HAP-1 (cell line): Measurements from ENCODE around the gene KCNMA1.
"Not testable (repeated sequence)": the region's sequence is repeated elsewhere in the genome, so short reads cannot be mapped to it uniquely, and the experiment has no call there.

Experiments
- DNase-seq, 2 experiments: peaks; one replicate each; pipeline ENCODE4 v3.0.0-alpha.2; 2016 to 2020; ENCODE audit warnings: low spot score in 2 of 2
- H3K27me3 ChIP-seq: fragments of 250-450 bp; sonication (Bioruptor Pico); 2 replicates; pipeline ENCODE4 v1.5.1; 2020; ENCODE audit warnings: low read depth, mild to moderate bottlenecking, moderate library complexity
- H3K36me3 ChIP-seq: fragments of 250-450 bp; sonication (Bioruptor Pico); replicated peaks from 2 replicates; pipeline ENCODE4 v1.5.1; 2020; ENCODE audit warnings: mild to moderate bottlenecking
- H3K4me1 ChIP-seq: fragments of 250-450 bp; sonication (Bioruptor Pico); 2 replicates; pipeline ENCODE4 v1.5.1; 2020; ENCODE audit warnings: mild to moderate bottlenecking
- H3K4me3 ChIP-seq: fragments of 250-450 bp; sonication (Bioruptor Pico); 2 replicates; pipeline ENCODE4 v1.5.1; 2020; ENCODE audit warnings: mild to moderate bottlenecking, moderate library complexity
- H3K9me3 ChIP-seq: fragments of 250-450 bp; sonication (Bioruptor Pico); 2 replicates; pipeline ENCODE4 v1.5.1; 2020; ENCODE audit warnings: mild to moderate bottlenecking, moderate library complexity
- in situ Hi-C: fragments of 300-500 bp; cut with MboI; formaldehyde crosslinking; loops from 3 replicates; pipeline ENCODE4 v1.14.3; 2020; ENCODE audit warnings: low sequenced_read_pairs, inconsistent platforms, mixed read lengths

KCNMA1 gene

GRCh38 chr10:77673101-77673500 is 35.5 kb upstream of the KCNMA1 start:
- Histone ChIP-seq H3K4me1 (no peaks in the 10 kb centered on the region), H3K27me3 (peaks cover 10% of the 10 kb centered on the region), H3K9me3 (no peaks in the 10 kb centered on the region), H3K36me3 (no peaks in the 10 kb centered on the region), H3K4me3 (no peak overlapping the region)
- no peak for DNase-seq
- in situ Hi-C loops = no loop called here

DNA sequence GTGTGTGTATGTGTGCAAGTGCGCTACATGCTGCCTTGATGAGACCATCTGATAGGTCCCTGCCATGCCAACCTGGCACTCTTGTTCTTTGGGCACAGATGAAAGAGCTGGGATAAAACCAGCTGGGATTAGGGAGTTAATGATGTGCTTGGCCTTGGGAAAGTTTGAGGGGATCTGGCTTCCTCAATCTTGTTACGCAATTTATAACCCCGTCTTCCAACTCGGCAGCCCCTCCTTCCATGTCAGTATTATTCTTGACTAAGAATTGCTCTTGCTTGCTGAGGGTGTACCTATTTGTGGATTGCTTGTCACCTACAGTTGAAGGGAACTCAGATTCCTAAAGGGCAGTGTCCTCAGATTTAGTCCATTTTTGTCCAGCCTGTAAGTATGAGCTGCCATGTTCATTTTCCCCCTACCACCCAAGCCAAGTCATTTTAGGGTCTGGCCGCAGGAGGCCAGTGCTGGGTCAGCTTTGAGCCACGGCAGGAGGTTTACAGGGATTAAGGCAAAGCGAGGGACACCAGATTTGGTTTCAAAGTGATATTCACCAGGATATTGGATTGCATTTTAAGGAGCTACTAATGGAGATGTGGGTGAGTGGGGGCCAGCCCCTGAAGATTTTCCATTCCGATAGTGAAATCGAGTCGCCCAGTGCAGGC is 34.1 kb upstream of the KCNMA1 start:
- Histone ChIP-seq H3K27me3 (peaks cover 10% of the 10 kb centered on the region), H3K4me1 (no peaks in the 10 kb centered on the region), H3K9me3 (no peaks in the 10 kb centered on the region), H3K36me3 (no peaks in the 10 kb centered on the region), H3K4me3 (no peak overlapping the region)
- DNase-seq = no peak
- in situ Hi-C loops = no loop called here

GRCh38 chr10:77670817-77671443 is 33.3 kb upstream of the KCNMA1 start:
- Histone ChIP-seq H3K4me1 (no peaks in the 10 kb centered on the region), H3K9me3 (no peaks in the 10 kb centered on the region), H3K4me3 (no peak overlapping the region), H3K27me3 (peaks cover 8% of the 10 kb centered on the region), H3K36me3 (no peaks in the 10 kb centered on the region)
- in situ Hi-C loops = no loop called here
- no peak for DNase-seq

- H3K4me1 ChIP-seq = no peaks in the 10 kb centered on the region
- no peaks in the 10 kb centered on the region for H3K36me3 ChIP-seq
- peaks cover 5% of the 10 kb centered on the region; the same call in 1 of the 2 replicates for H3K27me3 ChIP-seq
- in situ Hi-C loops = no loop called here
- H3K4me3 ChIP-seq = no peak overlapping the region
- no peaks in the 10 kb centered on the region for H3K9me3 ChIP-seq
- DNase-seq = no peak
These were observed 32.3 kb upstream of the KCNMA1 start for GRCh38 chr10:77669892-77670291.

DNA sequence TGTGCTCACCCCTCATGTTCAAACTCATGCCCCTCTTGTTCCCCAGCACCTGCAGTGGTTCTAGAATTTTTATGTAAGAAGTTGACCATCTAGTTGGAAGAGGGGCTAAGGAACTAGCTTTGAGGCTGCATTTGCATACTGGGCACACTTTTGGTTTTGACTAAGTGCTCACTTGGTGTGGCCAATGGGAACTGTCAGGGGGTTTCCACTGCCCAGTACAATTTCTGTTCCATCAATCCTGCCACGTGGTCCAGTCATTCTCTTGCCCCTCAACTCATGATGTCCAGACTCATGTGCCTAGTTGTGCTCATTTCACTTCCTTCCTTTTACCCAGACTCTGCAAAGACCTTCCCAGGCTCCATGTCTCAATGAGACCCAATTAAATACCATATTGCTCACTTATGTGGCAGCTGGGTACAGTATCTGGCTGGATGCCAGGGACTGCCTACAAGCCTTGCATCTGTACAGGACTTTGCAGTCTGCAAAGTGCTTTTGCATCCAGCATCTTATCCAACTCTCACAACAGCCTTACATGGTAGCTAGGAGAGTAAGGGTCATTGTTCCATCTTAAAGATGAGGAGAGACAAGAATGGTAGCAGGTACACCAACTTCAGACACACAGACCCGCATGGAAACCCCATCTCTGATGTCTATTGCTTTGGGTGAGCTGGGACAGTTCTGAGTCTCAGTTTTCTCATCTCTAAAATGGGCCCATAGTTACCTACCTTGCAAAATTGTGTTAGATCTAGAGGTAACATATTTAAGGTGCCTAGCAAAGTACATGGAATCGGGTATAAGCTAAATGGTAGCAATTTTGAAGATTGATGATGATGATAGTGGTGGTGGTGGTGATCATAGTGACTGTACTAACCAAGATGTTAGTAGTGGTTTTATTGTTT is 30.1 kb upstream of the KCNMA1 start:
- Histone ChIP-seq H3K27me3 (peaks cover 5% of the 10 kb centered on the region; the same call in 1 of the 2 replicates), H3K4me1 (no peaks in the 10 kb centered on the region), H3K9me3 (no peaks in the 10 kb centered on the region), H3K4me3 (no peak overlapping the region), H3K36me3 (no peaks in the 10 kb centered on the region)
- in situ Hi-C loops = no loop called here
- no peak for DNase-seq

- peaks cover 5% of the 10 kb centered on the region; the same call in 1 of the 2 replicates for H3K27me3 ChIP-seq
- H3K4me3 ChIP-seq = no peak overlapping the region
- in situ Hi-C loops = no loop called here
- H3K36me3 ChIP-seq = no peaks in the 10 kb centered on the region
- DNase-seq = no peak
- H3K4me1 ChIP-seq = no peaks in the 10 kb centered on the region
- H3K9me3 ChIP-seq = no peaks in the 10 kb centered on the region
These were observed 29.2 kb upstream of the KCNMA1 start for GRCh38 chr10:77666821-77667220.

DNA sequence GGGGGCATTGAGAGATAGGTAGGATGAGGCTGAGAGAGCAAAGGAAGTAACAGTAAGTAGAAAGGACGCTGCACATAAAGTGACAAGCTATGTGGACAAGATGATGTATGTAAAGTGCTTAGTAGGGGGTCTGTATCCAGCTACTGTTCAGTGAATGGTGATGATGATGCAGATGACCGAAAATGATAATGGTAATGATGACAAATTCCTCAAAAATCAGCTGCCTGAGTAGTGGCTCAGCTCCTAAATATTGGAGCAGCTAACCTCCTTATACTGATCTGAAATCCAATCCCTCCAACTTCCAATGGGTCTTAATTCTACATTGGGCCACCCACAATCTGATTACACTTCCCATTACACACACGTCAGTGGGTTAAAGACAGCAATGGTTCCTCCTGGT is 27.1 kb upstream of the KCNMA1 start:
- Histone ChIP-seq H3K9me3 (no peaks in the 10 kb centered on the region), H3K36me3 (no peaks in the 10 kb centered on the region), H3K4me3 (no peak overlapping the region), H3K27me3 (no peaks in the 10 kb centered on the region), H3K4me1 (no peaks in the 10 kb centered on the region)
- in situ Hi-C loops = no loop called here
- no peak for DNase-seq

DNA sequence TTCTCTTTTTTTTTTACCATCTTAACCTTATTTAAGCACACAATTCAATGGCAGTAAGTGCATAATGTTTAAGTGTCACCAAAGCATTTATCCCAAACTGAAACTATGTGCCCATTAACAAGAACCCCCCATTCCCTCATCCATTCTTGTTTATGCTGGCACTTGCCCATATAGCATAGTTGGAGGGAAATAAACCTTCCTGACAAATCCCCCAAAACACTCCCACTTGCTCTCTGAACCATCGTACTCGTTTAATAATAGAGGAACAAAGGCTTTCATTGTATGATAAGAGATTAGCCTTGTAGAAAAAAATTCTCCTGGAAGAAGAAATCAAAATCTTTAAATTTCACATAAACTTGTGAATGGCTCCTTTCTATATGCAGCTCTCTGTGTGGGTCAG is 26.4 kb upstream of the KCNMA1 start:
- no peak for DNase-seq
- no peaks in the 10 kb centered on the region for H3K27me3 ChIP-seq
- no peaks in the 10 kb centered on the region for H3K36me3 ChIP-seq
- no peaks in the 10 kb centered on the region for H3K4me1 ChIP-seq
- in situ Hi-C loops = no loop called here
- no peak overlapping the region for H3K4me3 ChIP-seq
- no peaks in the 10 kb centered on the region for H3K9me3 ChIP-seq

GRCh38 chr10:77661674-77662073 is 24.1 kb upstream of the KCNMA1 start:
- DNase-seq = no peak
- H3K4me3 ChIP-seq = no peak overlapping the region
- no peaks in the 10 kb centered on the region for H3K4me1 ChIP-seq
- no peaks in the 10 kb centered on the region for H3K36me3 ChIP-seq
- no peaks in the 10 kb centered on the region for H3K27me3 ChIP-seq
- no peaks in the 10 kb centered on the region for H3K9me3 ChIP-seq
- in situ Hi-C loops = no loop called here

GRCh38 chr10:77661100-77661499 is 23.5 kb upstream of the KCNMA1 start:
- Histone ChIP-seq H3K36me3 (no peaks in the 10 kb centered on the region), H3K27me3 (no peaks in the 10 kb centered on the region), H3K9me3 (no peaks in the 10 kb centered on the region), H3K4me1 (no peaks in the 10 kb centered on the region), H3K4me3 (no peak overlapping the region)
- DNase-seq = no peak
- in situ Hi-C loops = no loop called here

- H3K4me3 ChIP-seq, H3K36me3 ChIP-seq, in situ Hi-C loops, H3K4me1 ChIP-seq, DNase-seq, H3K9me3 ChIP-seq, H3K27me3 ChIP-seq: not testable (repeated sequence)
These were observed 21.6 kb upstream of the KCNMA1 start for GRCh38 chr10:77659046-77659670.

DNA sequence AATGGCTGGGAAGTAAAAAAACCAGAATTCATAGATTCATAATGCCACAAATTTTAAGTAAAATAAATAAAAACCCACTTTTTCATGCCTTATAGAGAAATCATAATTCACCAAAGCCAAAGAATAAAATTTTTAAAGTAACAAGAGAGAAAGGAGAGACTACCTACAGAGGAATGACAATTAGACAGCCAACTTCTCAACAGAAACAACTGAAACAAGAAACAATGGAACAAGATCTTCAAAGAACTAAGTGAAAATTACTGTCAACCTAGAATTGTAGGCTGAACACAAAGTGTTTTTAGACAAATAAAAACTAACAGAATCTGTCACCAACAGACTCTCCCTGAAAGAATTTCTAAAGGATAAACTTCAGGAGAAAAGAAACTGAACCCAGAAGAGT is 15.6 kb upstream of the KCNMA1 start:
- no peaks in the 10 kb centered on the region for H3K4me1 ChIP-seq
- H3K4me3 ChIP-seq = no peak overlapping the region
- no peak for DNase-seq
- 0 out of 2 replicates have a peak, but pooled peaks cover 2% of the 10 kb centered on the region for H3K27me3 ChIP-seq
- in situ Hi-C loops = no loop called here
- H3K36me3 ChIP-seq = no peaks in the 10 kb centered on the region
- no peaks in the 10 kb centered on the region for H3K9me3 ChIP-seq

DNA sequence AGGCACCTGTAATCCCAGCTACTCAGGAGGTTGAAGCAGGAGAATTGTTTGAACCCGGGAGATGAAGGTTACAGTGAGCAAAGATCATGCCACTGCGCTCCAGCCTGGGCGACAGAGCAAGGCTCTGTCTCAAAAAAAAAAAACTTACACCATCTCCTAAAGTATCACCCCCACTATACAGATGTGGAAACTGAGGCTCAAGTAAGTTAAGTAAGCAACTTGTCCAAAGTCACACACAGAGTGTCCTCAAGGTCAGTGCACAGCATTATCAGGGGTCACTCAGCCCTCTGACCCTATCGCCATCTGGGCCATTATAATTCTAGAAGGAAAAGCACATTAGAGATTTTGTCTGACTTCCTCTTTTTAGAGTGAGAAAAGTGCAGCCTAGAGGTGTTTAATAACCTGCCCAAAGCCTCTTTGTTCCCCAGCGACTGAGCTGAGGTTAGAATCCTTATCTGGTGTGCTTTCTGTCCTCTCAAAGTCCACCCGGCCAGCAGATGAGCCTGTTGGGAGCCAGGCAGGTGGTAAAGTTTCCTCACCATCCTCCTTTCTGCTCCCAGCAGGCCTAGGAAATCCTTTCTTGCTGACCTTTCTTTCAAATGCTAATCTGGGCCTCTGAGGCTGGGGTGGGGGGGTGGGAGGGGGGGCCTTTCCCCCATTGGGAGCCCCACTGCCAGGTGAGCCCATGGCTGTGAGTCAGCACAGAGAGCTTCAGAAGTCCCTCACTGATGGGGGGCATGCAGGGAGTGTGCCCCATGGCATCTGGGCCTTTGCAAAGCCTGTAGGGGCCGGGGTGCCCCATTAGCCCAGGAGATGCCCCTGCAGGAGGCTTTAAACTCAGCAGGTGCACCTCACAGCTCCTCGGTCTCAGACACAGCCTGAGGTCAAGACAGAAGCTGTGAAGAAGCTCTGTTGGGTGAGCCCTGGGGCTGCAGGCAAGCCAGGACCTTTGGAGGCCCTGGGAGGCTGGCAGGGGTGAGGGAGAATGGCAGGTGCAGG is 12.0 kb upstream of the KCNMA1 start:
- in situ Hi-C loops = no loop called here
- no peaks in the 10 kb centered on the region for H3K4me1 ChIP-seq

More for the DNA sequence above, 12.0 kb upstream of the KCNMA1 start:
- H3K9me3 ChIP-seq = no peaks in the 10 kb centered on the region
- no peak overlapping the region for H3K4me3 ChIP-seq
- H3K36me3 ChIP-seq = no peaks in the 10 kb centered on the region
- 0 out of 2 replicates have a peak, but pooled peaks cover 2% of the 10 kb centered on the region for H3K27me3 ChIP-seq
- DNase-seq = no peak
